GM12801 (cell line): ENCODE results near the gene S100A6.

ENCODE experiments used
- CTCF ChIP-seq: IDR thresholded peaks from one replicate; pipeline ENCODE4 v1.5.1; 2011; ENCODE audit warnings: control low read depth; ENCODE audit not compliant: insufficient read length; ENCODE audit errors: extremely low read depth

The S100A6 gene

GRCh38 chr1:153509036-153509435 lies 26.8 kb downstream of the S100A6 start:
- no peak for TF ChIP-seq CTCF

- no peak for TF ChIP-seq CTCF
These were observed 27.7 kb downstream of the S100A6 start for GRCh38 chr1:153507926-153508583.

GRCh38 chr1:153506831-153507413 lies 28.9 kb downstream of the S100A6 start:
- no peak for TF ChIP-seq CTCF

- no peak for TF ChIP-seq CTCF
These were observed 29.4 kb downstream of the S100A6 start for GRCh38 chr1:153506386-153506785.

GRCh38 chr1:153505576-153505975 lies 30.2 kb downstream of the S100A6 start:
- no peak for TF ChIP-seq CTCF

- TF ChIP-seq CTCF, result no peak
These were observed 32.0 kb downstream of the S100A6 start for GRCh38 chr1:153503766-153504165.

- TF ChIP-seq CTCF, result no peak
These were observed 37.0 kb downstream of the S100A6 start for GRCh38 chr1:153498746-153499145.

- TF ChIP-seq CTCF, result no peak
These were observed 40.3 kb downstream of the S100A6 start for GRCh38 chr1:153495536-153495935.
